GM18870 (cell line): ENCODE data around the gene AZI2.

Source experiments
- ATAC-seq: cut with Tn5 transposase; IDR thresholded peaks from one replicate; pipeline ENCODE4 v1.9.1; 2021; ENCODE audit warnings: moderate library complexity; ENCODE audit not compliant: unreplicated experiment

AZI2 gene

DNA sequence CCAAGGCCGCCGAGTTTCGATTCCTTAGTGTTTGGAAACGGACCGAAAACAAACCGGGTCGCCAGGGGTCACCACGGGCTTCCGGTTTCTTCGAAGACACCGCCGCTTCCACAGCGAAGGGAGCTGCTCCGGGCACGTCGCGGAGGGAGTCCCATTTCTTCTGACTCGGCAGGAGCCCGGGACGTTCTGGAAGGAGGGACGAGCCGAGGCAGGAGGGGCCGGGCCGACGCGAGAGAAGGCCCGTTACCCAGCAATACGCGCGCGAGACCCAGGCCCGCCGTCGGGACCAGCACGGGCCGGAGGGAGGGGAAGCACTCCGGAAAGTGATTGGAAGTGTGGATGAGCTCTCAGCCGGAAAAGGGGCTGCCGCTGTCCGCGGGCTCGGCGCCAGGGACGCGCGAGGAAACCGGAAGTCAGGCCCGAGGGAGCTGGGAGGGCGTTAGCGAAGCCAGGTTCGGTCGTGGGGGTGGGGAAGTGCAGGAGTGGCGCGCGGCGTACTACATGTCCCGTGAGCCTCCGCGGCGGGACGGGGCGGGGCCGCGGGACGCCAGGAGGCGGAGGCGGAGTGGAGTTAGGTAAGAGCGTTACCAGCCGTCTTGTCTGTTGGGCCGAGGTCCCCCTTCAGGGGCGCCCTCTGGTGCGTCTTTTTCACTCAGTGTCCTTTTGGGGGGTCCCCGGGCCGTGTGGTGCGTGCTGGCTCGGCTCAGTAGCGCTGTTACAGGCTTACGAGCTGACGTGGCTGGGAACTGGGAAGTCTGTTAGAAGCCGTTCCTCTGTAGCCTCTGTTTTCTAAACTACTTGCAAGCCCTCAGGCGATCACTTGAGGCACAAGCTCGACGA, at the start of gene AZI2, which contains the start of gene ZCWPW2:
TSS of gene AZI2 (minus strand) at position 196 of the 840 bp plus-strand sequence. CDS start 8,207 bp downstream, outside the sequence.
TSS of gene ZCWPW2 (plus strand) at position 93 of the 840 bp plus-strand sequence. CDS start 64,348 bp downstream, outside the sequence.
- ATAC-seq: peak; percentile 71

DNA sequence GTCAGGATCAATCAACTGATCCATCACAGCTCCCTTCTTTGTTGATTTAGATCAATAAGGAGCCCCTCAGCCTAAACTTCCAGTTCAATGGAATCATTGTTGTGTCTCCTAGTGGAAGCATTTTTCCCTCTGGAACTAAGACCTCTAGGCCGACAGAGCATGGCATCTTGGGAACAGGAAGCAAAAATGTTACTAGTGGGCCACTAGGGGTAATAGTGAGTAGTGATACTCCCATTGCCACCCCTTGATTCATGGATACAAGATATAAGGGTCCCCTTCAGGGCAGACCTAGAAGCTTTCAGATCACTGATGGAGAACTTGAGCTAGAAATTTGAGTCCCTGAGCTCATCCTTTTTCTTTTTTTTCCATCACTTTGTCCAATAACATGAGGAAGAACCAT, 40.4 kb upstream of the AZI2 start:
- no peak for ATAC-seq

DNA sequence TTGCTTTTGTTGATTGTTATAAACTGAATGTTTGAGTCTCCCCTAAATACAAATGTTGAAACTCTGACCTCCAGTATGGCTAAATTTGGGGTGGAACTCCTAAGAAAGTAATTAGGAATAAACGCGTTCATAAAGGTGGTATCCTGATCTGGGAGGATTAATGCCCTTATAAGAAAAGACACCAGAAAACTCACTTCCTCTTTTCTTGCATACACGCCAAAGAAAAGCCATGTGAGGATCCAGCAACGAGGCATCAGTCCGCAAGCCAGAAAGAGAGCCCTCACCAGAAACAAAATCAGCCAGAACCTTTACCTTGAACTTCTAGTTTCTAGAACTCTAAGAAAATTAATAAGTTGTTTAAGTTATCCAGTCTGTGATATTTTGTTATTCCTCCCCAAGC, 37.4 kb upstream of the AZI2 start:
- ATAC-seq: no peak

- no peak for ATAC-seq
Observed at GRCh38 chr3:28376424-28376823, 27.8 kb upstream of the AZI2 start.

- ATAC-seq: peak; percentile 1
Observed at GRCh38 chr3:28349469-28350000, 911 bp upstream of the AZI2 start.

DNA sequence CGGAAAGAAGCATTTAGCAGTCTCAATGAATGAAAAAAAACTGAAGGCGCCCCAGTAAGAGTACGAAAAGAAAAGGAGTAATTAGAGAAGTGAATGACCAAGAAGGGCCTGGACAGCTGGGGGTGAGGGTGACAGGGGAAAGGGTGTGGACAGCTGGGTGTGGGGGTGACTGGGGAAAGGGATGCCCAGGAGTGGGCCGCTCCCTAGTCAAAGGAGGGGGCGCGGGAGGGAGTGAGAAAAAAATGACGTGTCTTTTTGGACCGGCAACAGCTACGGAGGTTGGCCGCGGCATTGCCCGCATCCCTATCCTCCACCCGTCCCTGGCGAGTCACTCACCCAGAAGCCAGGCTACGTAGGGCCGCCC, 377 bp downstream of the AZI2 start:
- ATAC-seq: no peak

DNA sequence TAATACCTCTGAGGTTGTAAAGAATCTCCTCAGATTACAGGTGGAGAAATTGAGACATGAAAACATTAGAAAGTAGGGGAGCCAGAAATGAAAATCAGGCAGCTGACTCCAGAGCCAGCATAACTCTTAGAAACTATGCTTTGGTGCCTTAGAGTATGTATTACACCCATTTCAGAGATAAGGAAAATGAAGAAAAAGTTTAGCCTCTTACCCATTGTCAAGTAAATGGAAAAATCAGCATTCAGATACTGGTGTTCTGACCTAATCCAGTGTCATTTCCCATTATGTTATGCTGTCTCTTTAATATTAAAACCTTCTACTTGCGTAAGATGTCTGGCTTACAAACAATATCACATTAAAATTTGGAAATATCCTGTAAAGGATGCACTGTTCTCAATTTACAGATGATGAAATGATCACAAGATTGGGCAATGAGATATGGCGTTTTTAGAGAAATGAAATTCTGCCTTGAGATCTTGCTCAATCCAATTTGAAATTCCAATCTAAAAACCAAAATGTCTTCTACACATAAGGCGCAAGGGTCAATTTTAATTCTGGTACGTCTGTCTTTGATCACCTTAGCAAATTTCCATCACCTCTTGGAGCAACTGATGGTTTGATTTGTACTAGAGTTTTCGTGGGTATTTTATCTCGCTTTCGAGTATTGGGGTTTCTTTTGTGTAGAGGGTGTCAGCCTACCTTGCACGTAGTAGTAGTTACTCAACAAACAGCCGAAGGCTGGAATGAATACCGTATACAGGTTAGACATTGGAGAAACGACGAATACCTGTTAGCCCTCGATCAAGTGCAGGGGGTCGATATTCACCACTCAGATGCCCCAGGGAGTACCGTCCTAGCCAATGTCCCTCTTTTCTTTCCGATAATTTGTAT, 1.0 kb downstream of the AZI2 start:
- no peak for ATAC-seq

- ATAC-seq: no peak
Observed at GRCh38 chr3:28345690-28346089, 2.9 kb downstream of the AZI2 start.

DNA sequence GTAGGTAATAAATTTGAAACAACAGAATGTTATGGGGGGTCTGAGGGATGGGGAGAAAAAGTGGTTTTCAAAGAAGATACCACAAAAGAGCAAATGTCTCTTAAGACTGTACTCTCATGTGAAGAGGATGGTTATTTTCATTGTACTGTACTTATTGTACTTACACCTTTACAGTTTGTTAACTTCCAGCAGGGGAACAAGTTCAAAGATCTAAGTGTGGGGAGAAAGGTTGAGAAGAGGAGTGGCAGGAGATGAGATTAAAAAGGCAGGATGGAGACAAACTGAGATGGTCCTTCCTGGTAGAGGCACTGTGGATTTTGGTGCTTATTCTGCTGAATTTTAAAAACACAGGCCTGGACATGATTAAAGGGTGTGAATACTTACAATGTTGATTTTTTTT, 5.5 kb downstream of the AZI2 start:
- ATAC-seq: no peak

DNA sequence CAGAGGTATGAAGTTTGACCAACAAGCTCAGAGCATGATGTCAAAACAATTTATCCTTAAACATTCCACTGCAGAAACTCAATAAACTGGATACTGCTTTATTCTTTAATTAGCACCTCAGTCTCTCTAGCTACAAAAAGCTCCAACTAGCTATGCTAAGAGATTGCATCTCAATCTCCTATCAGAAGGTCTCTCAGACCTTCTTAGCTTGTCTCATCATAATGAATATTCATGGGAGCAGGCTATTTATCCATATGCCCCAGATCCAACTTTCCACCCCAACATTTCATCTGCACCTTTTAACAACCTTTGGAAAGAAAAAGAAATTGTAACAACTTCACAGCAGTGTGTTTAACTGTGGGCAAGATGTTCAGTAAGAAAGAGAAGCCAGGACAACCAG, 11.4 kb downstream of the AZI2 start:
- ATAC-seq: no peak

DNA sequence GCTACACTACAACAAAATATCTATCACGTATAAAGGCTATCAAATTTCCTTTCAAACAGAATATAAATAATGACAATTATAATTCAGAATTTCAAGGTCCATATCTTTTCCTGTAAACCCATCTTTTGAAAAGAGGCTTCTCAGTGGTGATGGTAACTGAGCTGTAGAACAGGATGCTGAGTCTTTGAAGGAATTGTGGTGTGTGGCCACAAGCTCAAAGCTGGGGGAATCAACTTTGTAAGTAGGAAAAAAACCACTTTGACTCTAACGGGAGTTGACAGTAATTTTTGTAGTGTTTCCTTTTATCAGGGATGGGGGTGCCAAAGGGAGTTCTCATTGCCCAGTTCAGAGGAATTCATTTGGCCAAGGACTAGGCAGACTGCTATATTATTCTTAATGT, 13.4 kb downstream of the AZI2 start:
- no peak for ATAC-seq

DNA sequence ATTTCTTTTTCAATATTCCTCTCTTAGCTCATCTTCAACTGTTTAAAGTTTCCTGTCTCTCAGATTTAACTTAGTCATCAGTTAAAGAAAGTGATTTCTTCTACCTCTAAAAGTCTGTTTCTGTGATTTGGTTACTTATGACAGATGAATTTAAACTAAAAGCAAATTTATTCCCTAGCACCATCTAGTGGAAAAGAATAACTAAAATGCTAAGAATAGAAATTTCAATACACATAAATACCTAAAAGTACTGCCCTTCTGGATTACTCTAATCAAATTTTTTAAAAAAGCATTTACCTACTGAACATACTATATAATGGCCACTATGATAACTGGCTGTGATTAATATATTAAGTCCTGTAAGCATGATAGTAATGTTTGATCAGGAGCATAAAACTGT, 14.1 kb downstream of the AZI2 start:
- no peak for ATAC-seq

DNA sequence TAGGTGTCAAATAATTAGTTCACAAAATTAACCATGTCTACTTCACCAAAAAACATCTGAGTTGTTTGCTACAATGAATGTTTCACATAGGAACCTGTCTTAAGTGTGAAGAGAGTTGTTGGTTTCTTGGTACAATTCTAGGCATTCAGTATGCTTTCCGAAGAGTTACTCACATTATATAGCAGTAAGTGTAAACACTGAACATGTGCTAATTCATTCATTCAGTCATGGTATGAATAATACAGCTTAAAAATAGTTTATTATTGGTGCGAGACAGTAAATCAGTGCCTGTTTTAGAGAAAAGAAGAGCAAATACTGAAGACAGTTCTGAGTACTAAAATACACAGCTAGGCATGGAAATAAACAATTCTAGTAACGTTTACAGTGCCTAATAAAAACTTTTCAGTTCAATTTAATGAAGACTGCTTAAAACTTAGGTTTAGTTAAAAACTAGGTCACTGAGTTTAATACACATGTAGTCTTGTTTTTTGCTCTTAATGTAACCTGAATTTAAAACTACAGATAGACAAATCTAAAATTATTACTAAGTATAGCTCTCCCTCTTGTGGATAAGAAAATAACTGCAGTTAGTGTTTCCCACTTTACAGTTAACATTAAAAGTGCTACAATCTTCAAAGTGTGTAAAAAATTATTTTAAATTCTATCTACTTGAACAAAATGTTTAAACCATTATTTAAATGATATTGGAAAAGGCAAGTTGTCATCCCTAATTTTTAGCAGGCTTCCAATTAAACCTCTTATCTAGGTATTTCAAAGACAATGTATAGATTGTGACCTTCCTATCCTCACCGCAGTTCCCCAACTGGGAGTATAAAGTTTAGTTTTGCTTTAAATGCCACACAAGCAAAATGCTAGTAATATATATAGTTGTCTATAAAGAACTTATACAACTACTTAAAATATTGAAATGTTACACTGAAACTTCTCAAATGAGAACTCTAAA, 20.2 kb downstream of the AZI2 start:
- peak; percentile 37 for ATAC-seq

- peak; percentile 78 for ATAC-seq
Observed at GRCh38 chr3:28326458-28326926, 22.1 kb downstream of the AZI2 start.

DNA sequence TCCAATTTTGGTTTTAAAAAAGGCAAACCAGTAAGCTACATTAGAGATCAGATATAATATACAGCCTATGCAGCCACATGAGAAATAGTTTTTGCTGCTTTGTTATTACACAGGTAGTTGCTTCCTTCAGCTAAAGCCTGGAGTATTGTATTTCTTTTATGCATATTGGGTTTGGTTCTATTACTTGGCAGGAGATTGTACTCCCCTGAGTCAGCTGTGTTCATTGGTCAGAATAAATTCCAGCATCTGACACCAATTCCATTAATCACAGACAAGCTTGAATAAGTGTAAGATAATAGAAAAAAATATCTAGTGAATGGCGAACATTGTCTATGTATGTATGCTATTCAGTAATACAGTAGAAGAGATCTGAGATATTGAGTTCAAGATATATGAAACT, 26.2 kb downstream of the AZI2 start:
- no peak for ATAC-seq

DNA sequence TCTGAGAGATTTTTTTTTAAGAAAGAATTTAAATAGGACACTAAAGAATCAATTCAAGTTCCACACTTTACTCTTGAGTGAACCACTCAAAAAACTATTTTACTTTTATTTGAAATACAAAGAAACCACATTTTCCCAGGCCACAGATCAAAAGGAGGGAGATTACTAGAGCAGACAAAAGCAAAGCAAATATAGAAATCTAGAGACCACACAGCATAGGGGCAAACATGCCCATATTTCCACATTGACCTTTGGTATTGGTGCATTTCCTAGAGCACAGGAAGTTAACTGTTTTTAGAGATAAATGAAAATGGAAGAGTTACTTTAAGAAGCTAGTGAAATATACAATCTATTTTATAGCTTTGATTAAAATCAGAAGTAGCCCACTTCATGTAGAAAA, 27.6 kb downstream of the AZI2 start:
- ATAC-seq: no peak

- peak; percentile 84 for ATAC-seq
Observed at GRCh38 chr3:28317438-28318022, 31.1 kb downstream of the AZI2 start.

GRCh38 chr3:28316226-28316625, 32.4 kb downstream of the AZI2 start:
- no peak for ATAC-seq

- no peak for ATAC-seq
Observed at GRCh38 chr3:28315711-28316110, 32.9 kb downstream of the AZI2 start.

DNA sequence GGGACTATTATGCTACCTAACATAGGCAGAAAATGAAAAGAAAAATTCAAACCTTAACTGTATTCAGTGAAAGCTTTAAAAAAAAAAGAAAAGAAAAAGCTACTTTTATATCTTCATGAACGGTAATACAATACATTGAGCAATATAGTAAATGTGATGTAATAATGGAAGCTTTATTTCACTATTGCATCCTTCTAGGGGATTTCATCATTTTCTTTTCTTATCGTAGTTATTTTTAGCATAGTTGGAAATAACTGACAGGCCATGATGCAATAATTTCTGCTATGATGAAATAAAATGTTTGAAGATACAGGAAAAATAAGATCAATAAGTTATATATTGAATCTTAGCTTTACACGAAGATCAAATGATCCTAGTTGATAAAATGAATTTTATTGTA, 40.4 kb downstream of the AZI2 start:
- no peak for ATAC-seq
